NT2/D1 (cell line): ENCODE data around the gene NOL12.
"Not testable (repeated sequence)": the region's sequence is repeated elsewhere in the genome, so short reads cannot be mapped to it uniquely, and the experiment has no call there.

ENCODE experiments used
- DNase-seq: peaks from one replicate; pipeline ENCODE4 v3.0.0-alpha.2; 2011; ENCODE audit warnings: low read depth, low spot score
- H3K27me3 ChIP-seq: 2 replicates; pipeline ENCODE4 v1.6.0; 2011; ENCODE audit warnings: mild to moderate bottlenecking; ENCODE audit not compliant: insufficient read length, insufficient read depth
- H3K36me3 ChIP-seq: 2 replicates; pipeline ENCODE4 v1.6.1; 2011; ENCODE audit warnings: mild to moderate bottlenecking, low read length, mixed read lengths; ENCODE audit not compliant: insufficient read depth, insufficient read length
- H3K4me1 ChIP-seq: 2 replicates; pipeline ENCODE4 v1.5.1; 2011; ENCODE audit not compliant: insufficient read depth, insufficient read length
- H3K4me3 ChIP-seq: 2 replicates; pipeline ENCODE4 v1.5.1; 2011; ENCODE audit warnings: low read depth; ENCODE audit not compliant: insufficient read length
- H3K9ac ChIP-seq: 2 replicates; pipeline ENCODE4 v1.6.0; 2011; ENCODE audit warnings: low read depth; ENCODE audit not compliant: insufficient read length
- H3K9me3 ChIP-seq: 2 replicates; pipeline ENCODE4 v1.5.1; 2011; ENCODE audit warnings: mild to moderate bottlenecking, low read length; ENCODE audit not compliant: insufficient read depth
- SUZ12 ChIP-seq: IDR thresholded peaks from 2 replicates; pipeline ENCODE4 v1.6.1; 2011; ENCODE audit not compliant: insufficient read length, insufficient read depth; ENCODE audit errors: extremely low read depth
- YY1 ChIP-seq: IDR thresholded peaks from 2 replicates; pipeline ENCODE4 v1.6.1; 2011; ENCODE audit not compliant: insufficient read length, insufficient read depth
- ZNF274 ChIP-seq: IDR thresholded peaks from 2 replicates; pipeline ENCODE4 v1.6.1; 2011; ENCODE audit warnings: mild to moderate bottlenecking, low read depth, low read length

The NOL12 gene

DNA sequence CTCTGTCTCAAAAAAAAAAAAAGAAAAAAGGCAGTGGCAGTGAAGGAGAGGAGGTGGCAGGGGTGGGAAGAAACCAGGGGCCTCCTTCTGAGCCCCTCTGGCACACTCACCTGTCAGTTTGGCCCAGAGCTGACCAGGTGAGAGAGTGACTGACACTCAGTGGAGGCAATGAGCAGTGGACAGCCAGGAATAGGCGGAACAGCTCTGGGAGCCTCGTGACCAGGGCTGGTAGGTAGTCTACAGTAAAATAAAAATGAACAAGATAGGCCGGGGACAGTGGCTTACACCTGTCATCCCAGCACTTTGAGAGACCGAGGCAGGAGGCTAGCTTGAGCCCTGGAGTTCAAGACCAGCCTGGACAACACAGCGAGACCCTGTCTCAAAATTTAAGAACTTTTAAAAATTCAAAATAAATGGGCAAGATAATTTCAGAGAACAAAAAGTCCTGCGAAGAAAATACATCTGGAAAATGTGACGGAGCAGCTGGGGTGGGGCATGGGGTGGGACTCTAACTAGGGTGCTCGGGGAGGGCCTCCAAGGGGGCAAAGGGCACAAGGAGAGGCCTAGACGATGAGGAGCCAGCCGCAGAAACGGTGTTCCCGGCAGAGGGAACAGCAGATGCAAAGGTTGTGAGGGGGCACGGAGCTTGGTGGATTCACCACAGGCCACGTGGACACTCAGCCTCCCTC is 31.4 kb upstream of the NOL12 start:
- DNase-seq = no peak
- Histone ChIP-seq H3K27me3 (no peaks in the 10 kb centered on the region), H3K9me3 (no peaks in the 10 kb centered on the region), H3K9ac (no peak overlapping the region), H3K4me1 (peaks cover 3% of the 10 kb centered on the region), H3K36me3 (peaks cover 32% of the 10 kb centered on the region), H3K4me3 (no peak overlapping the region)
- TF ChIP-seq ZNF274 (no peak), SUZ12 (no peak), YY1 (no peak)

DNA sequence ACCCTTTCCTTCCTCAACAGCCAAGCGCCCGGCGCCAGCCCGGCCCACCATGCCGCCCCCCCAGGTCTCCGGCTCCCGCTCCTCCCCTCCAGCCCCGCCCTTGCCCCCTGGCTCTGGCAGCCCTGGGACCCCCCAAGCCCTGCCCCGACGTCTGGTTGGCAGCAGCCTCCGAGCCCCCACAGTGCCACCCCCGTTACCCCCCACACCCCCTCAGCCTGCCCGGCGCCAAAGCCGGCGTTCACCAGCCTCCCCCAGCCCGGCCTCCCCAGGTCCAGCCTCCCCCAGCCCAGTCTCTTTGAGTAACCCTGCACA is 30.9 kb upstream of the NOL12 start:
- Histone ChIP-seq H3K36me3 (peaks cover 28% of the 10 kb centered on the region), H3K4me3 (no peak overlapping the region), H3K27me3 (no peaks in the 10 kb centered on the region), H3K9me3 (no peaks in the 10 kb centered on the region), H3K4me1 (peaks cover 5% of the 10 kb centered on the region), H3K9ac (no peak overlapping the region)
- TF ChIP-seq YY1 (no peak), ZNF274 (no peak), SUZ12 (no peak)
- DNase-seq = no peak

DNA sequence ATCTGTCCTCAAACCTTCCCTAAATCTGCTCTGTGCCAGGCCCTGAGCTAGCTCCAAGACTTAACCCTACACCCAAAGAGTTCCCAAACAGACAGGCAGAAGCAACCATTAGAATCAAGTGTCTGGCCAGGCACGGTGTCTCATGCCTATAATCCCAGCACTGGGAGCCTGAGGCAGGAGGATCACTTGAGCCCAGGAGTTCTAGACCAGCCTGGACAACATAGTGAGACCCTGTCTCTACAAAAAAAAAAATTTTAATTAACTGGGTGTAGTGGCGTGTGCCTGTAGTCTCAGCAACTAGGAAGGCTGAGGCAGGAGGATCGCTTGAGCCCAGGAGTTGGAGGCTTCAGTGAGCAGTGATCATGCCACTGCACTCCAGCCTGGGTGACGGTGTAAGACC is 29.6 kb upstream of the NOL12 start:
- Histone ChIP-seq H3K36me3 (peaks cover 24% of the 10 kb centered on the region), H3K4me1 (peaks cover 15% of the 10 kb centered on the region)
- DNase-seq, H3K4me3 ChIP-seq, H3K9me3 ChIP-seq, H3K27me3 ChIP-seq, H3K9ac ChIP-seq: not testable (repeated sequence)

DNA sequence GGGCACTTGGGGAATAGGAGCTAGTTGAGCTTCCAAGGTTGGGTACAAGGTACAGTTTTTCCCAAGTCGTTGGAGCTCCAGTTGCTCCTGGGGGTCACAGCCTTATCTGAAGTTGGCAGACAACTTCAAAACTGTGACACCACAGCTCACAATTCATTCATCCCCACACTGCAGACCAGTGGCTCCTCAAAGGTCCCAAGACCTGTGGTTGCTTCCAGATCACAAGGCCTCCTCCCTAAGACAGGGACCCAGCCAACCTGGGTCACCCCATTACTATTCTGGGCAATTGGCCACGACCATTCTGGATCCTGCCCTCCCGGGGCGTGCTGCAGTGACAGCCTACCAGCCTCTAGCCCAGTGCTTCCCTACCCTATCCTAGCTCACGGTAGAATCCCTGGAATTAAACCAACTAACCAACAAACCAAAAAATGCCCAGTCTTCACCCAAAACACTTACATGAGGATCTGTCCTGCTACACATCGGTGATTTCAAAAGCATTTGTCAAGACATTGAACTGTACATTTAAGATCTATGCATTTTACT is 28.5 kb upstream of the NOL12 start:
- no peaks in the 10 kb centered on the region for H3K27me3 ChIP-seq
- H3K9me3 ChIP-seq = no peaks in the 10 kb centered on the region
- H3K9ac ChIP-seq = peak overlapping the region; percentile 71
- peak overlapping the region; percentile 42 for H3K4me3 ChIP-seq
- DNase-seq = no peak
- H3K36me3 ChIP-seq = peaks cover 27% of the 10 kb centered on the region
- peaks cover 17% of the 10 kb centered on the region for H3K4me1 ChIP-seq
- no peak for TF ChIP-seq ZNF274
- no peak for TF ChIP-seq YY1
- no peak for TF ChIP-seq SUZ12

DNA sequence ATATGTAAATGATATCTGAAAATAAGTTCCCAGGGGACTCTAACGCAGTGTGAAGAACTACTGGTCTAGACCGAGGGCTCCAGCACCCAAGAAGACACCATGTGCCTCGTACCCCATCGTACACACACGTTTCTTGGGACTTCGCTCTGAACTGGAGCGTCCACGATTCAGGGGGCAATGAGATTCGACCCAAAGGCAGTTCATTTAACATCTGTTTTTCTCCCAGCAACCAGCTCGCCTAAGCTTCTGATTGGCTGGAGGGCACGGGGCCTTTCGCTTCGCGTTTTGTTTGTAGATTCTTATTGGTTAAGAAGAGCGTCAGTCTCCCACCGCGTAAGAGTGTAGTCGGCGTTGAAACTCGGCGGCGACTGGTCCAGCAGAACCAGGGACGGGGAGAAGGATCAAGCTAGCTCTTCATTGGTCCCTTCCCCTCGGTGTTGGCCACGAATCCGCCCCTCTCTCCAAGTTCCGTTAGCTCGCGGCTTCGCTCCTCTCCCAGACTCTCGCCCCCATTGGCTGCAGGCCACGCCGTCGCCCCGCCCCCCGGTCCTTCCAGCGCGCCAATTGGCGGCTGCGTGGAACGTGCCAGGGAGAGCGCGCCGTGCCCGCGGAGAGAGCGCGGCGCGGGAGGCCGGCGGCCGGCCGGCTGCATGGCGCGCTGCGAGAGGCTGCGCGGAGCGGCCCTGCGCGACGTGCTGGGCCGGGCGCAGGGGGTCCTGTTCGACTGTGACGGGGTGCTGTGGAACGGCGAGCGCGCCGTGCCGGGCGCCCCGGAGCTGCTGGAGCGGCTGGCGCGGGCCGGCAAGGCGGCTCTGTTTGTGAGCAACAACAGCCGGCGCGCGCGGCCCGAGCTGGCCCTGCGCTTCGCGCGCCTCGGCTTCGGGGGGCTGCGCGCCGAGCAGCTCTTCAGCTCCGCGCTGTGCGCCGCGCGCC is 27.7 kb upstream of the NOL12 start, which contains the start of gene PDXP:
Gene PDXP, plus strand, starts transcription at position 591 of the 933 bp plus-strand sequence. Its CDS starts 60 bp downstream, at position 651.
- TF ChIP-seq ZNF274 (no peak), YY1 (no peak), SUZ12 (no peak)
- Histone ChIP-seq H3K27me3 (no peaks in the 10 kb centered on the region), H3K4me1 (peaks cover 17% of the 10 kb centered on the region), H3K9ac (peak within 1 kb of the TSS; percentile 90), H3K36me3 (peaks cover 24% of the 10 kb centered on the region), H3K4me3 (peak within 1 kb of the TSS; percentile 88), H3K9me3 (no peaks in the 10 kb centered on the region)
- DNase-seq = peak; percentile 98

DNA sequence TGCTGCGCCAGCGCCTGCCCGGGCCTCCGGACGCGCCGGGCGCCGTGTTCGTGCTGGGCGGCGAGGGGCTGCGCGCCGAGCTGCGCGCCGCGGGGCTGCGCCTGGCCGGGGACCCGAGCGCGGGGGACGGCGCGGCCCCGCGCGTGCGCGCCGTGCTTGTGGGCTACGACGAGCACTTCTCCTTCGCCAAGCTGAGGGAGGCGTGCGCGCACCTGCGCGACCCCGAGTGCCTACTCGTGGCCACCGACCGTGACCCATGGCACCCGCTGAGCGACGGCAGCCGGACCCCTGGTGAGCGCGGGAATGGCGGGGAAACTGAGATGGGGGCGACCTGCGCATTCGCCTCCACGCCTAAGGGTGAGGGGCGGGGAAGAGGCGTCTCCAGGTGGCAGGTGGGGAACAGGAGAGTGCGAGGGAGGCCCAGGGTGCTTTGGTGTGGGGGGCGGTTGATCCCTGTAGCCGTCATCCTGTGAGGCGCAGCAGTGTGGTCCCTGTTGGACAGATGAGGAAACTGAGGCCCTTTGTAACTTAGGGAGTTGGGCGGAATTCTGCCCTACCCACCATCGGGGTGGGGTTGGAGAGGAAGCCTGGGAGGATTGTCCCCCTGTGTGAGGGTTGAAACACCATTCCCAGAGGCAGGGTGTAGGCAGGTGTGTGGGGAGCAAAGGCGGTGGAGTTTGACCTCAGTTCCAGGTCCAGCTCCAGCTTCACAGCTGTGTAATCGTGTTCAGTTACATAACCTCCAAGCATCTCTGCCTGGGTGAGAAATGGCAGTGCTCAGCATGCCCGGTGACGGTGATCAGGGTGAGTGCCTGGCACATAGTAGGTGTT is 26.9 kb upstream of the NOL12 start:
- Histone ChIP-seq H3K36me3 (peaks cover 18% of the 10 kb centered on the region), H3K9ac (peak overlapping the region; percentile 90), H3K4me1 (peaks cover 17% of the 10 kb centered on the region), H3K27me3 (no peaks in the 10 kb centered on the region), H3K9me3 (no peaks in the 10 kb centered on the region), H3K4me3 (peak overlapping the region; percentile 88)
- DNase-seq = no peak
- TF ChIP-seq YY1 = no peak
- TF ChIP-seq SUZ12 = no peak
- TF ChIP-seq ZNF274 = no peak
